Measurements from ENCODE around the gene CDK14.

GRCh38 chr7:90610105-90610504, 14.0 kb downstream of the CDK14 start:
- TF ChIP-seq CTCF (IDR thresholded peaks at IDR 0.05; ENCODE audit: poor library complexity, severe bottlenecking) (no peak), EZH2 (IDR thresholded peaks at IDR 0.05; ENCODE audit: borderline replicate concordance, insufficient read depth, low read length, poor library complexity, severe bottlenecking) (no peak), REST (IDR thresholded peaks at IDR 0.05; ENCODE audit: borderline replicate concordance) (no peak), POLR2AphosphoS5 (IDR thresholded peaks at IDR 0.05) (no peak), TAF1 (IDR thresholded peaks at IDR 0.05; ENCODE audit: low read depth) (no peak), SMC3 (conservative IDR thresholded peaks at IDR 0.05; ENCODE audit: poor library complexity) (no peak), MXI1 (conservative IDR thresholded peaks at IDR 0.05; ENCODE audit: poor library complexity, severe bottlenecking) (no peak), RAD21 (conservative IDR thresholded peaks at IDR 0.05) (no peak), EP300 (conservative IDR thresholded peaks at IDR 0.05; ENCODE audit: poor library complexity, severe bottlenecking) (no peak)
